K562 (cell line): Measurements from ENCODE around the gene ATAD3B. TPM values are rescaled to one million over a fixed set of nuclear protein-coding genes. Genes with fewer than 3 reads are reported as not detected.
A peak's percentile ranks its signal among the peaks of the same experiment; 100 is the strongest.

Experiments used
- ARNT ChIP-seq, 2 experiments: fragments of 450-650 bp; IDR thresholded peaks; 2 replicates each; pipeline ENCODE4 v1.6.1; 2016; ENCODE audit warnings: mild to moderate bottlenecking in 1 of 2
- C11orf30 ChIP-seq: fragments of 450-650 bp; IDR thresholded peaks from 2 replicates; pipeline ENCODE4 v1.6.1; 2016; ENCODE audit warnings: low read depth, mild to moderate bottlenecking
- ELF4 ChIP-seq: fragments of 450-650 bp; formaldehyde crosslinking; IDR thresholded peaks from 2 replicates; pipeline ENCODE4 v1.4.0; 2022; ENCODE audit warnings: missing genetic modification characterization
- NCOA1 ChIP-seq: fragments of 450-650 bp; IDR thresholded peaks from 2 replicates; pipeline ENCODE4 v1.6.1; 2016; ENCODE audit warnings: low read depth
- PTTG1 ChIP-seq: fragments of 450-650 bp; IDR thresholded peaks from 2 replicates; pipeline ENCODE4 v1.6.1; 2016; ENCODE audit warnings: low read depth, mild to moderate bottlenecking, missing genetic modification characterization, missing compliant biosample characterization
- SIN3A ChIP-seq, 2 experiments: fragments of 150-350 bp in 1 of 2; IDR thresholded peaks; 2 replicates each; pipeline ENCODE4 v1.6.1; 2011 to 2016; ENCODE audit warnings: borderline replicate concordance in 2 of 2, low read depth in 2 of 2, low read length in 2 of 2, mild to moderate bottlenecking in 2 of 2, moderate library complexity in 2 of 2; ENCODE audit not compliant: control insufficient read depth in 1 of 2
- SREBF1 ChIP-seq: fragments of 150-350 bp; IDR thresholded peaks from 2 replicates; pipeline ENCODE4 v1.6.1; 2014; ENCODE audit warnings: antibody characterized with exemption, low read depth, low read length, borderline replicate concordance
- TAF7 ChIP-seq: fragments of 450-650 bp; IDR thresholded peaks from 2 replicates; pipeline ENCODE4 v1.6.1; 2016; ENCODE audit warnings: missing genetic modification characterization, missing compliant biosample characterization
- TBP ChIP-seq: optimal IDR thresholded peaks from 2 replicates; pipeline ENCODE3; 2011; ENCODE audit warnings: low read depth, low read length, improper control_type of control experiment
- ZBTB7A ChIP-seq: IDR thresholded peaks from 2 replicates; pipeline ENCODE4 v1.6.1; 2011; ENCODE audit warnings: low read depth, mild to moderate bottlenecking, low read length, moderate library complexity, borderline replicate concordance; ENCODE audit not compliant: control insufficient read depth
- ZNF282 ChIP-seq: sonication (generic); formaldehyde crosslinking; IDR thresholded peaks from 2 replicates; pipeline ENCODE4 v1.8.1; 2023; ENCODE audit warnings: missing genetic modification reagents
- ZNF311 ChIP-seq: fragments of 250-450 bp; sonication (Bioruptor Pico); IDR thresholded peaks from 2 replicates; pipeline ENCODE4 v1.4.0; 2020; ENCODE audit warnings: mild to moderate bottlenecking, moderate library complexity
- polyA plus RNA-seq, 8 experiments: library from polyadenylated mRNA; depleted of rRNA in 4 of 8; stranded (reverse) in 5 of 8; unstranded in 3 of 8; fragments of >200 nt; fragmentation: Nextera tagmentation in 2 of 8; fragmentation: Illumina TruSeq in 1 of 8; extraction: Ambion mirVana in 2 of 8; extraction: Trizol in 1 of 8; gene quantifications; 2 replicates each; pipeline versions ENCODE4 v1.2.1 to v1.2.3, GENCODE V29; 2011 to 2014; ENCODE audit warnings: inconsistent platforms in 1 of 8, missing spikeins in 1 of 8
- total RNA-seq, 7 experiments: library from RNA; depleted of rRNA in 6 of 7; stranded (reverse); fragments of >200 nt in 6 of 7; fragmentation: Illumina TruSeq in 2 of 7; extraction: Trizol in 2 of 7; gene quantifications; 2 replicates each; pipeline versions ENCODE4 v1.2.1 to v1.2.3, GENCODE V29; 2011 to 2021; ENCODE audit warnings: low replicate concordance in 1 of 7
- TF ChIP-seq, protein P1 (sequence below): fragments of 200-800 bp; sonication (Bioruptor generic); IDR thresholded peaks from 2 replicates; pipeline ENCODE4 v1.6.1; 2016; ENCODE audit warnings: missing genetic modification characterization, missing compliant biosample characterization
- TF ChIP-seq, protein P2 (sequence below): sonication (generic); IDR thresholded peaks from 2 replicates; pipeline ENCODE4 v1.6.1; 2016
- TF ChIP-seq, protein P3 (sequence below): sonication (generic); formaldehyde crosslinking; IDR thresholded peaks from 2 replicates; pipeline ENCODE4 v1.8.0; 2022; ENCODE audit warnings: missing genetic modification reagents, mild to moderate bottlenecking, moderate library complexity, borderline replicate concordance
- TF ChIP-seq, protein P4 (sequence below): sonication (generic); formaldehyde crosslinking; IDR thresholded peaks from 2 replicates; pipeline ENCODE4 v1.4.0; 2020; ENCODE audit warnings: mild to moderate bottlenecking, missing genetic modification reagents

The ATAD3B gene
- total and polyA plus RNA-seq, 9 of the 15 experiments (the other 6 are each of a cell fraction or from before 2014, with no cell fraction given): 0.07 to 113 (median 27.7) TPM

DNA sequence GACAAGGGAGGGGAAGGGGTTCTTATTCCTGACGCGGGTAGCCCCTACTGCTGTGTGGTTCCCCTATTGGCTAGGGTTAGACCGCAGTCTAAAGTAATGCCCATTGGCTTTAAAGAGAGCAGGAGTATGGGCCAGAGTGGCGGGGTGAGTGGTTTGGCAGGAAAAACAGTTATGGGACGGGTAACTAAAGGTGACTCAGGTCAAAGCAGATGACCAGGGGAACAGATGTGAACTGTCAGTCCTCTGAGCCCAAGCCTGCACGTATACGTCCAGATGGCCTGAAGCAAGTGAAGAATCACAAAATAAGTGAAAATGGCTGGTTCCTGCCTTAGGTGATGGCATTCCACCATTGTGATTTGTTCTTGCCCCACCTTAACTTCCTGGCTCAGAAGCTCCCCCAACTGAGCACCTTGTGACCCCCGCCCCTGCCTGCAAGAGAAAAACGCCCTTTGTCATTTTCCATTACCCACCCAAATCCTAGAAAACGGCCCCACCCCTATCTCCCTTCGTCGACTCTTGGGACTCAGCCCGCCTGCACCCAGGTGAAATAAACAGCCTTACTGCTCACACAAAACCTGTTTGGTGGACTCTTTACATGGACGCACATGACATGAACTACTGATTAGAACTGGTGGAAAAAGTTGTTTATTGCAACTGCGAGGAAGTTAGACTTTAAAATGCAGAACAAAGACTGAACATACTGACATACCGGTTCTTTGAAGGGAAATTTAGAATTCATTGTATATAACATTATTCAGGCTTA is 758 bp upstream of the ATAD3B start (continued):
- TF ChIP-seq, protein P1, sequence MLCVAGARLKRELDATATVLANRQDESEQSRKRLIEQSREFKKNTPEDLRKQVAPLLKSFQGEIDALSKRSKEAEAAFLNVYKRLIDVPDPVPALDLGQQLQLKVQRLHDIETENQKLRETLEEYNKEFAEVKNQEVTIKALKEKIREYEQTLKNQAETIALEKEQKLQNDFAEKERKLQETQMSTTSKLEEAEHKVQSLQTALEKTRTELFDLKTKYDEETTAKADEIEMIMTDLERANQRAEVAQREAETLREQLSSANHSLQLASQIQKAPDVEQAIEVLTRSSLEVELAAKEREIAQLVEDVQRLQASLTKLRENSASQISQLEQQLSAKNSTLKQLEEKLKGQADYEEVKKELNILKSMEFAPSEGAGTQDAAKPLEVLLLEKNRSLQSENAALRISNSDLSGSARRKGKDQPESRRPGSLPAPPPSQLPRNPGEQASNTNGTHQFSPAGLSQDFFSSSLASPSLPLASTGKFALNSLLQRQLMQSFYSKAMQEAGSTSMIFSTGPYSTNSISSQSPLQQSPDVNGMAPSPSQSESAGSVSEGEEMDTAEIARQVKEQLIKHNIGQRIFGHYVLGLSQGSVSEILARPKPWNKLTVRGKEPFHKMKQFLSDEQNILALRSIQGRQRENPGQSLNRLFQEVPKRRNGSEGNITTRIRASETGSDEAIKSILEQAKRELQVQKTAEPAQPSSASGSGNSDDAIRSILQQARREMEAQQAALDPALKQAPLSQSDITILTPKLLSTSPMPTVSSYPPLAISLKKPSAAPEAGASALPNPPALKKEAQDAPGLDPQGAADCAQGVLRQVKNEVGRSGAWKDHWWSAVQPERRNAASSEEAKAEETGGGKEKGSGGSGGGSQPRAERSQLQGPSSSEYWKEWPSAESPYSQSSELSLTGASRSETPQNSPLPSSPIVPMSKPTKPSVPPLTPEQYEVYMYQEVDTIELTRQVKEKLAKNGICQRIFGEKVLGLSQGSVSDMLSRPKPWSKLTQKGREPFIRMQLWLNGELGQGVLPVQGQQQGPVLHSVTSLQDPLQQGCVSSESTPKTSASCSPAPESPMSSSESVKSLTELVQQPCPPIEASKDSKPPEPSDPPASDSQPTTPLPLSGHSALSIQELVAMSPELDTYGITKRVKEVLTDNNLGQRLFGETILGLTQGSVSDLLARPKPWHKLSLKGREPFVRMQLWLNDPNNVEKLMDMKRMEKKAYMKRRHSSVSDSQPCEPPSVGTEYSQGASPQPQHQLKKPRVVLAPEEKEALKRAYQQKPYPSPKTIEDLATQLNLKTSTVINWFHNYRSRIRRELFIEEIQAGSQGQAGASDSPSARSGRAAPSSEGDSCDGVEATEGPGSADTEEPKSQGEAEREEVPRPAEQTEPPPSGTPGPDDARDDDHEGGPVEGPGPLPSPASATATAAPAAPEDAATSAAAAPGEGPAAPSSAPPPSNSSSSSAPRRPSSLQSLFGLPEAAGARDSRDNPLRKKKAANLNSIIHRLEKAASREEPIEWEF (CRISPR knock-in tag): no peak
- peak in 1 of 2 experiments; percentile 29; a peak in 1 of 4 replicates for TF ChIP-seq SIN3A (IDR thresholded peaks at IDR 0.05; ENCODE audit: borderline replicate concordance in 2 of 2, control insufficient read depth in 1 of 2, low read depth in 2 of 2, low read length in 2 of 2)
- TF ChIP-seq TAF7: 0 out of 2 replicates have a peak, but pooled peaks have one; percentile 37
- TF ChIP-seq TBP: peak; percentile 6
- peak; percentile 21; the same call in 1 of the 2 replicates for TF ChIP-seq ZBTB7A
- TF ChIP-seq ZNF311 (CRISPR knock-in tag): no peak
- 0 out of 4 replicates have a peak, but pooled peaks of 1 of the 2 experiments have one; percentile 1 for TF ChIP-seq ARNT (IDR thresholded peaks at IDR 0.05)
- TF ChIP-seq, protein P2, sequence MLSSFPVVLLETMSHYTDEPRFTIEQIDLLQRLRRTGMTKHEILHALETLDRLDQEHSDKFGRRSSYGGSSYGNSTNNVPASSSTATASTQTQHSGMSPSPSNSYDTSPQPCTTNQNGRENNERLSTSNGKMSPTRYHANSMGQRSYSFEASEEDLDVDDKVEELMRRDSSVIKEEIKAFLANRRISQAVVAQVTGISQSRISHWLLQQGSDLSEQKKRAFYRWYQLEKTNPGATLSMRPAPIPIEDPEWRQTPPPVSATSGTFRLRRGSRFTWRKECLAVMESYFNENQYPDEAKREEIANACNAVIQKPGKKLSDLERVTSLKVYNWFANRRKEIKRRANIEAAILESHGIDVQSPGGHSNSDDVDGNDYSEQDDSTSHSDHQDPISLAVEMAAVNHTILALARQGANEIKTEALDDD: peak; percentile 50
- TF ChIP-seq PTTG1 (tag): no peak
- TF ChIP-seq, protein P3, sequence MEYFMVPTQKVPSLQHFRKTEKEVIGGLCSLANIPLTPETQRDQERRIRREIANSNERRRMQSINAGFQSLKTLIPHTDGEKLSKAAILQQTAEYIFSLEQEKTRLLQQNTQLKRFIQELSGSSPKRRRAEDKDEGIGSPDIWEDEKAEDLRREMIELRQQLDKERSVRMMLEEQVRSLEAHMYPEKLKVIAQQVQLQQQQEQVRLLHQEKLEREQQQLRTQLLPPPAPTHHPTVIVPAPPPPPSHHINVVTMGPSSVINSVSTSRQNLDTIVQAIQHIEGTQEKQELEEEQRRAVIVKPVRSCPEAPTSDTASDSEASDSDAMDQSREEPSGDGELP (CRISPR knock-in tag): 0 out of 2 replicates have a peak, but pooled peaks have one; percentile 28
- TF ChIP-seq C11orf30: no peak
- no peak for TF ChIP-seq ELF4 (CRISPR knock-in tag)
- no peak for TF ChIP-seq SREBF1
- peak; percentile 27; the same call in 1 of the 2 replicates for TF ChIP-seq NCOA1
- TF ChIP-seq, protein P4, sequence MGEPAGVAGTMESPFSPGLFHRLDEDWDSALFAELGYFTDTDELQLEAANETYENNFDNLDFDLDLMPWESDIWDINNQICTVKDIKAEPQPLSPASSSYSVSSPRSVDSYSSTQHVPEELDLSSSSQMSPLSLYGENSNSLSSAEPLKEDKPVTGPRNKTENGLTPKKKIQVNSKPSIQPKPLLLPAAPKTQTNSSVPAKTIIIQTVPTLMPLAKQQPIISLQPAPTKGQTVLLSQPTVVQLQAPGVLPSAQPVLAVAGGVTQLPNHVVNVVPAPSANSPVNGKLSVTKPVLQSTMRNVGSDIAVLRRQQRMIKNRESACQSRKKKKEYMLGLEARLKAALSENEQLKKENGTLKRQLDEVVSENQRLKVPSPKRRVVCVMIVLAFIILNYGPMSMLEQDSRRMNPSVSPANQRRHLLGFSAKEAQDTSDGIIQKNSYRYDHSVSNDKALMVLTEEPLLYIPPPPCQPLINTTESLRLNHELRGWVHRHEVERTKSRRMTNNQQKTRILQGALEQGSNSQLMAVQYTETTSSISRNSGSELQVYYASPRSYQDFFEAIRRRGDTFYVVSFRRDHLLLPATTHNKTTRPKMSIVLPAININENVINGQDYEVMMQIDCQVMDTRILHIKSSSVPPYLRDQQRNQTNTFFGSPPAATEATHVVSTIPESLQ (CRISPR knock-in tag): no peak
- TF ChIP-seq ZNF282: no peak
- TF ChIP-seq, all 486 proteins: peak for 14
